Stimulated activated CD4-positive, alpha-beta T cell treated with anti-CD3 and anti-CD28 coated beads, Interleukin-15, amount 100 ng/mL, for 1 hour (primary cell): Measurements from ENCODE around the gene TMEM37.
"Not testable (repeated sequence)": the region's sequence is repeated elsewhere in the genome, so short reads cannot be mapped to it uniquely, and the experiment has no call there.

Experiments
- DNase-seq, 2 donors: peaks; one replicate each; pipeline ENCODE4 v3.0.0-alpha.2; 2020; ENCODE audit warnings: low read depth in 1 of 2, low spot score in 1 of 2

The TMEM37 gene, protein sequence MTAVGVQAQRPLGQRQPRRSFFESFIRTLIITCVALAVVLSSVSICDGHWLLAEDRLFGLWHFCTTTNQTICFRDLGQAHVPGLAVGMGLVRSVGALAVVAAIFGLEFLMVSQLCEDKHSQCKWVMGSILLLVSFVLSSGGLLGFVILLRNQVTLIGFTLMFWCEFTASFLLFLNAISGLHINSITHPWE

DNA sequence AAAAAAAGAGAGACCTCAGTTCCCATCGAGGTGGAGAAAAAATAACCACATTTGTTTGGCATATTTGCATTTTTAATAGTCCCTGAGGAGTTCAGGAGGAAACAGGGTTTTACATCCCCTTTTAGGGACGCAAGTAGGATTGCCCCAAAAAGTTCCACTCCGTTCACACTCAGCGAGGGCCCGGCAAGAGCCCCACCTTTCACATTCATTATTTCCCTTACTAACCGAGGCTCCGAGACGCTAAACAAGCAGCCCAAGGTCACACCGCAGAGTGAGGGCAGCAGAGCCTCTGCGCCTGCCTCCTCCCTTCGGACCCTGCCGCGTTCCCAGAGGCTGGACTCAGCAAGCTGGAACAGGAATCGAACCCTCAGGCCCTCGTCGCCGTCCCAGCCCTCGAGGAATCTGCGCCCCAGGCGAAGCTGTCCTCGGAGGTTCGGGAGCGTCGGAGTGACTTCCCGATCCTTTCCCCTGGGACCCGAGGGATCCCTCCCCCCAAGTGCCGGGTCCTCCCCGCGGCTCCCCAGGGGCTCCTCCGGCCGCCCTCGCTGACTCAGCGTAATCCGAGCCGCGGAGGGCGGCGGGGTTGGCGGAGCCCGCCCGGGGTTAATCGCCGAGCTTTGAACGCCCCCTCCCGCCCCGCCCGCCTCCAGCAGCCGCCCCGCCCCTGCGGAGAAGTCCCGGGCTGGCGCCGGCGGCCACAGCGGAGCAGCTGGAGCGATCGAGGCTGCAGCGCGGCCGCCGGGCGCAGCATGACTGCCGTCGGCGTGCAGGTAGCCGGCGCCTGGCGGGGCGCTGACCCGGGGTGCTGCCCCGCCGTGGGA, at the start of gene TMEM37:
TSS of gene TMEM37 (plus strand) at position 700 of the 821 bp plus-strand sequence. CDS start at position 750, 50 bp downstream.
- no peak for DNase-seq

DNA sequence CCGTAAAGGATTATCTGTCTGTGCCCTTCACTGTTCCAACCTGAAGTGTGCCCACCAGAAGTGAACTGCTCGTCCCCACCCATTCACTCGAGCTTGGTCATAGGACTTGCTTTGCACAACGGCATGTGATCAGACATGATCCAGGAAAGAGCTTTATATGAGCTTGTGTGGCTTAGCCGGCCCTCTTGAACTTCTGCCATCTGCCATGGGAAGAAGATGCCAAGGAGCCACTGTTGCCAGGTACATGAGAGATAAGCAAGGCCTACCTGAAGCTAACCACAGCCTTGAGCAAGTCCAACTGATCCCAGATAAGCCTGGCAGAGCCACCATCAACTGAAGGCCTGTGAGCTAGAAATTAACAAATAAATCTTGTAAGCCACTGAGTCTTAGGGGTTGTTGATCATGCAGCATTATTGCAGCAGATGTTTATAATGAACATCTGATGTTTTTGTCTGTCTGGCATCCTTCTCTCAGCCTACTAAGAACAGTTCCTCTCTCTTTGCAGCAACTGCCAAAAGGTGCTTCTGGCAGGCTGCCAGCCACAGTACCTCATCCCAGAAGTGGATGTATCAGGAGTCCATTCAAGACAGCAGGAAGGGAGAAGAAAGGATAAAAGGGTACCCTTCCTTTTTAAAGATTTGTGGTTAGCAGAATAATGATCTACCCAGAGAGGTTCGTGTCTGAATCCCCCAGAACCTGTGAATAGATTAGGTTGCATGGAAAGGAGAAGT, 48.1 kb upstream of the TMEM37 start:
- DNase-seq = no peak

DNA sequence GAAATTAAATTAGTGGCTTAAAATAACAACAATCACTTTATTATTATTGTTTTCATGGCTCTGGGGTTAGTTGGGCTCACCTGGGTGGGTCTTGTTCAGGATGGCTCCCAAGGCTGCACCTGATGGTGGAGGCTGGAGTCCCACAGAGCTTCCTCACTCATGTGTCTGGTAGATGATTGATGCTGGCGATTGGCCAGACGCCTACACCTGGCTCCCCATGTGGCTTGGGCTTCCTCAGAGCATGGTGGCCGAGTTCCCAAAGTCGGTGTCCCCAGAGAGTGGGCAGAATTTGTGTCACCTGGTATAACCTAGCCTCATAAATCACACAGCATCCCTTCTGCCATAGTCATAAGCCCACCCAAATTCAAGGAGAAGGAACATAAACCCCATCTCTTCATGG, 46.7 kb upstream of the TMEM37 start:
- DNase-seq = no peak

DNA sequence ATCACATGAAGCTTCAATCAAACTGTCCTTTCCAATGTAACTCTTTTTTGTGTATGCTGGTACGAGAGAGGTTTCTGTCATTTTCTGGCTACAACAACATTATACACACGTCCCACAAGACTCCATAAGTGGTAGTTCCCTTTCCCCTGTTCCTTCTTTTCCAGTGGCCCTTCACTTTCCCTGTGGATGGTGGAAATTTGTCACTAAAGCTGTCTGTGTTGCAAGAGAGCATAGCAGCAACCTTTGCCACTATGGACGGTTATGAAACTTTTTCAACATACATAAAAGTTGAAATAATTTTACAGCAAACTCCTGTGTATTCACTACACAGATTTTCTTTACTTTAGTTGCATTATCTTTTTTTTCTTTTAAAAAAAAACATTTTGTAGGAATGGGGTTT, 46.2 kb upstream of the TMEM37 start:
- DNase-seq = no peak

DNA sequence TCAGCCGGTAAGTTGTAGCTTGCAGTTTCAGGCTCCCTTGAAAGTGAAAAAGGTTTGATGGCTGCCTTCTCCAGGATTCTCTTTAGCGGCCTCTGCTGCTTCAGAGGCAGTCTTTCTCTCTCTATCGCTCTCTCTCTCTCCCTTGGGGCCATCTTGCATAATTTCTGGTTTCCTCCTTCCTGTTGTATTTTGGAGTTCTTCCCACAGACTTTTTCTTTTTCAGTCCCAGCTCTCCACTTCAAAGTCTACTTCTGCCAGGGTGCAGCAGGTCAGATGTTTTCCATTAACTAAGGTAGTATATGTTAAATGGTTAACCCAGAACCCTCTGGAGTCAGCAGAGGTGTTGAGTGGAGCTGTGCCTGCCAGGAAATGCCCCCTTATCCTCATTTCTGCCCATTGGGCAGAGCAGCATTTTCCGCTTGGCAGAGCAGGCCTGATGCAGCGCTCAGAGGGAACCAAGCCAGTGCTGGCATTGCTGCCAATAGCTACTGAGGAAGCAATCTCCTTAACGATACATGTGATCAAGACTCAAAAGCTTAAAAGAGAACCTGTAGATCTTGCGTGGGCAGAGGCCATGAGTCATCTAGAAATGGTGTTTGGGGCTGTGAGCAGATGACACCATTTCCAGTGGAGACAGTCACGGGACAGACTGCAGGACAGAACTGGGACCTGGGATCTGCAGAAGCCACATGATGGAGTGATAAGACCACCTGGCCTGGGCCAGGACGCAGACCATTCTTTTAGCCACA, 44.1 kb upstream of the TMEM37 start:
- peak in 1 of 2 donors; percentile 3 for DNase-seq

DNA sequence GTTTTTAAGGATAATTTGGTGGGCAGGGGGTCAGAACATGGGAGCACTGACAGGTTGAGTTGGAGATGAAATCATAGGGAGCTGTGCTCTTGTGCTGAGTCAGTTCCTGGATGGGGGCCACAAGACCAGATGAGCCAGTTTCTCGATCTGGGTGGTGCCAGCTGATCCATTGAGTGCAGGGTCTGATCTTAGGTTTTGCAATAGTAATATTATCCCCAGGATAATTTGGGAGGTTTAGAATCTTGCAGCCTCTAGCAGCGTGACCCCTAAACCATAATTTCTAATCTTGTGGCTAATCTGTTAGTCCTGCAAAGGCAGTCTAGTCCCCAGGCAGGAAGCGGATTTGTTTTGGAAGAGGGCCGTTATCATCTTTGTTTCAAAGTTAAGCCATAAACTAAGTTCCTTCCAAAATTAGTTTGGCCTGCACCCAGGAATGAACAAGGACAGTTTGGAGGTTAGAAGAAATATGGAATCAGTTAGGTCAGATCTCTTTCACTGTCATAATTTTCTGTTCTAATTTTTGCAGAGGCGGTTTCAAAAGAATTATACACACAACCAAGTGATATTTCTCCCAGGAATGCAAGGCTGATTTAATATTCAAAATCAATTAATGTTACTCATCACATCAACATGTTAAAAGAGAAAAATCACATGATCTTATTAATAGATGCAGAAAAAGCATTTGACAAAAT, 41.9 kb upstream of the TMEM37 start:
- DNase-seq = no peak

DNA sequence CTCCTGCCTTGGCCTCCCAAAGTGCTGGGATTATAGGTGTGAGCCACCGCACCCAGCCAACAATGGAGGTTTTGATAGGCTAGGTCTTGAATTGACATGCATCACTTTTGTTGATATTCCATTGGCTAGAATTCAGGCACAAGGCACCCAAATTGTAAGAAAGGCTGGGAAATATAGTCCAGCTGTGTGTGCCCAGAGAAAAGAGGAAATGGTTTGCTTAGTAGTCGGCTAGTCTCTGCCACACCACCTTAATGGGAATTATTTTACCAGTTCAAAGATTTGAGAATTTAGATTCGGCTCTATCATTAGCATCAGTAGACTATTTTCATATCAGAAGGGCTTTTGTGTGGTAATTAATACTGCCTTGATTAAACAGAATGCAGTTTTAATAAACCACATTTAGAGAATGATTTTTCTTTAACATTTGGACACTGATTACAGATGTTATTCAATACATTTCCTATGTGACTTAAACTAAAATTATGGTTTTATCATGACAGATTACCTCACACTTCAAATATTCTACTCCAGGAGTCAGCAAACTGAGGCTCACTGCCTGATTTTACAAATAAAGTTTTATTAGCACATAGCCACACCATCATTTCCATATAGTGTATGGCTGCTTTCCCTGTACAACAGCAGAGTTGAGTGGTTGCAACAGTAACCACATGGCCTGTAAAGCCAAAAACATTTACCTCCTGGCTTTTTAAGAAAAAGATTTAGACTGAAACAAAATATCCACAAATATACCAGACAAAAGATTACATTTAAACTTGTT, 37.5 kb upstream of the TMEM37 start:
- DNase-seq = no peak

DNA sequence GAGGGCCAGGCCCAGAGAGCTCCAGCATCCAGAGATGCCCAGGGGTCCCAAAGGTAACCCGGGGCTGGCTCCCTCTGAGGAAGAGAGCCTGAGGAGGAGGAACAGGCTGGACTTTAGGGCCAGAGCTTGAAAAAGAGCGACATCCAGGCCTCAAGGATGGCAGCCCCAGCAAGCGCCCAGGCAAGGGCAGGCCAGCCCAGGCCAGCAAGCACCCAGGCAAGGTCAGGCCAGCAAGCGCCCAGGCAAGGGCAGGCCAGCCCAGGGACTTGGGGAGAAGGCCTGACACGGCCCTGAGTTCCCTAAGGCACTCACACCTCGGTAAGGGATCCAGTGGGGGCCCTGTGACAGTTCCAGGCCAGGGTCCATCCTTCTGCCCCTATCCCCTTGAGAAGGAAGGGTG, 34.5 kb upstream of the TMEM37 start:
- no peak for DNase-seq

DNA sequence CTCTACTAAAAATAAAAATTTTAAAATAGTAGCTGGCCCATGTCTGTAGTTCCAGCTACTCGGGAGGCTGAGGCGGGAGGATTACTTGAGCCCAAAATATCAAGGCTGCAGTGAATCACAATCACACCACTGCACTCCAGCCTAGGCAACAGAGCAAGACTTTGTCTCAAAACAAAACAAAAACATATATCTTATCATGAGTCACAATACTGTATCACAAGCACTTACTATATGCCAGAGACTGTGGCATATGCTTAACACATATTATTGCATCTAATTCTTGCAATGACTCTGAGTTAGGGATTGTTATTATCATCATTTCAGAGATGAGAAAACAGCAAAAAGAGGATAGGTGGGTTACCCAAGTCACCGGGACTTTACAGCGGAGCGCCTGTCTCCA, 29.5 kb upstream of the TMEM37 start:
- no peak for DNase-seq

DNA sequence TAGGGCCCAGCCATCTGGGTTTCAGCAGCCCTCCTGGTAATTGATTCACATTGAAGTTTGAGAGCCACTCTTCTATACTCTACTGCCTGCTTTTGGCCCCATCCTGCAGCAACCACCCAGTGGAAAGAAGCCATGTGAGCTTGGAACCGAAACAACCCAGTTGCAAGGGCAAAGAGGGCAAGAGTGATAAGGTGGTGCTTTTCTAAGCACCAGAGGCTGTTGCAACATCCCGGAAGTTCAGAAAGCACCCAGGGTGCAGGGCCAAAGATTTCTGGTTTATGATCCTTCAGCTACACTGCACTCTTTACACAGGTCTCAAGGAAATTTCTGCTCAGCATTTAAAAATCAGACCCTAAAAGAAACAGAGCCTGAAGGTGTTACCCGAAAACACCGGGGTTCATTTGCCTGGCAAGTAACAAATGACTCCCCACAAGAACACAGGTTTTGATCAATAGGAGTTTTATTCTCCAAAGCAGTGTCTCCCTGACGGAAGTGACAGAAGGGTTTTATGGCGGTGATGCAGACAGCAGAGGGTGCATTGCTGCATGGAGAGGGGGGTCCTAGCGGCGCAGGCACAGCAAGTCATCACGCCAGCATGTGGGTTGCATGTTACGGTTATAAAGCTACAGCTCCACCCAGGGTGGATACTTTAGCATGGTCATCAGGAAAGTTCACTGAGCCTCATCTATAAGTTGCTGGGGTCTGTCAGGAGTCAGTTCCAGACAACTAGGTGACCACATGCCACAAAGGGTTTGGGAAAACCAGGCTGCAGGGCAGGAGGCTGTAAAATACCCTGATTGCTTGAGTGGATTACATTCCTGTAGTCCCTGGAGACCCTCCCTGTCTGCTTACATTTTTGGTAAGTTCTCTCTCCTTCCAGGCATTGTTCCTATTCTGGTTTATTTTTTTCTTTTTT, 28.8 kb upstream of the TMEM37 start:
- DNase-seq = no peak

DNA sequence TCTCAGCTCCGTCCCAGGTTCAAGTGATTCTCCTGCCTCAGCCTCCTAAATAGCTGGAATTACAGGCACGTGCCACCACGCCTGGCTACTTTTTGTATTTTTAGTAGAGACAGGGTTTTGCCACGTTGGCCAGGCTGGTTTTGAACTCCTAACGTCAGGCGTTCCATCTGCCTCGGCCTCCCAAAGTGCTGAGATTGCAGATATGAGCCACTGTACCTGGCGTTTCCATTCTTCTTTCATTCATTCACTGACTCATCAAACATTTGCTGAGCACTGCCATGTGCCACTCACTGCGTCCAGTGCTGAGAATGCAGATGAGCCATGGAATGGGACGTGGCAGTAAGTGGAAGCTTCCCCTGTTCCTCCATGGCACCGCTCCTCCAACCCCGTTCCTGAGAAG, 28.0 kb upstream of the TMEM37 start:
- DNase-seq = not testable (repeated sequence)

DNA sequence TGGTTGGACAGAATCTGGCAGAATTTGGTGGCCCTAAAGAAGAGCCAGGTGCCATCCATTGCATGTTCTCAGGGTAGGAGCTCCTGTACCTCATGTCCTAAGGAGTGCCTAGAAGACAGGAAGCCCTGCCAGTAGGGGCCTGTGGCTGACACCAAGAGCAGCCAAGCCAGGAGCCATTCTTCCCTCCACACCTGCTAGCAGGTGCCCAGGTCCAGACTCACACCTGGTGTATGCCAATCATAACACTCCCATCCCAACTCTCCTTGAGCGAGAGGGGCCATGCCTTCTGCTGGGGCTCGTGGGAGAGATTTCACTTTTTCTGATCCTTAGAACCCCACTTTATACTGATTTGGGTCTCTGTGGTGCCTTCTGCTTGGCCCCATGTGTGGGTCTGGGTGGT, 26.5 kb upstream of the TMEM37 start:
- DNase-seq = no peak

DNA sequence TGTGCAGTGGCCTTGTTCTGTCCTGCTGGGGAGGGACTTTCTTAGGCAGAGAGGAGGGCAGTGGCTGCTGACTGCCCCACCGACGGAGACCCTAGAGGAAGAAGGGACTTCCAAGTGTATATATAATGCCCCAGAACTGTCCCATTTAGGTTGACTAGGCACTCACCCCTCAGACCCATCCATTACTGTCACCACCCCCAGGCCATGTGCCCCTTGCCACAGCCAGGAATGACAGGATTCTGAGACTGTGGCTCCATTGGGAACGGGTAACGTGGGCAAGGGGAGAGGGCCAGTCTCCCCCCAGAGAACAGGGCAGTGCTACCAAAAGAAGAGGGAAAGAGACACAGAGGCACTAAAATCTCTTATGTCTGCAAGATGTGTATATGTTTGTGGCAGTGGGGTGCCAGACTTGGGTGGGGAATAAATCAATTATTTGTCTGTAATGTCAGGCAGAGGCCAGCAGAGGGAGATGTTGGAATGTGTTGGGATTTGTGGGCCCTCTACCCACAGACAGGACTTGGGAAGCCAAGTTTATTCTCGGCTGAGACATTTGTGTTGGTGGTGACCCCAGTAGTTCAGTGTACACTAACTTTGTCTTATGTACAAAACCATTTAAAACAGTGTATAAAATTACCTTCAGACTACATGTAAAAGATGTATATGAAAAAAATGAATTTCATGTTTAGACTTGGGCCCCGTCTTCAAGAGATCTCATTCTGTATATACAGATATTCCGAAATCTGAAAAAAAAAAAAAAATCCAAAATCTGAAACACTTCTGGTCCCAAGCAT, 24.0 kb upstream of the TMEM37 start:
- no peak for DNase-seq

DNA sequence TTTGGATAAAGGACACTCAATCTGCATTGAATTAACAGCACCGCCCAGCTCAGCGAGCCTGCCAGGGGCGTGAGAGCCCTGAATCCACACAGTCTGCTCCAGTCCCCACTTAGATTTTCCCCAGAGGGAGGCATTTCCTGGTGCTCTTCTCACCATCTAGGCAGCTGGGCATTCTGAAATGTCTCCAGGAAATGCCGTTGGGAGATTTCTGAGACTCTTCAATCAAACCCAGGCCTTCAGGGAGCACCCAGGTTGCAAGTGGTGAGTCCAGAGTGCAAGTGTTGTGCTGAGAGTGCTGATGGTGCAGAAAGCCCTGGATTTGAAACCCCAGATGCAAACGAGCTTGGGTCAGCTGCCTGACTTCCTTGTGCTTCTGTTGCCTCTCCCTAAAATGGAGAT, 23.4 kb upstream of the TMEM37 start:
- DNase-seq = no peak

DNA sequence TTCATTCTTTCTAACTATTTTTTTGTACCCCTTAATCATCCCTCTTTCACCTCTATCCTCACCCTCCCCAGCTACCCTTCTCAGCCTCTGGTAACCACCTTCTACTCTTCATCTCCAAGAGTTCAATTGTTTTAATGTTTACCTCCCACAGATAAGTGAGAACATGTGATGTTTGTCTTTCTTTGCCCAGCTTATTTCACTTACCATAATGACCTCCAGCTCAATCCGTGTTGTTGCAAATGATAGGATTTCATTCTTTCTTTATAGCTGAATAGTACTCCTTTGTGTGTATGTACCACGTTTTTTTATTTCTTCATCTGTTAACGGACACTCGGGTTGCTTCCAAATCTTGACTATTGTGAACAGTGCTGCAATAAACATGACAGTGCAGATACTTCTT, 22.1 kb upstream of the TMEM37 start:
- DNase-seq = no peak

DNA sequence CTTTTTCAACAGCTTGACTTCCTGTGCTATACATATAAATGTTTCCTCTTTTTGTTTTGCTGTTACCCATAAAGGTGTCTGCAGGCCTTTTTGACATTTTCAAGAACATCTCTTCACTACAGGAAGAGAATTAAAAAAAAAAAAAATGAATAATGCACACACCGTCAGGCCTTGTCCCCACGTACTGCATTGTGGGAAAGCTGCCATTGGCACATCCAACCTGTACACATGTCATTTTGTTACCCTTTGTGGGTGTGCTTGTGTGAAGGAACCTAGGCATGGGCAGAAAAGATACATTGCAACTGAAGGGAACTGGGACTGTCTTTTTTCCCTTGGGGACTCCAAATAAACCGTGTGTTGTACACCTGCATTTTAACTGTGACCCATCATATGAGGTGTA, 16.8 kb upstream of the TMEM37 start:
- DNase-seq = no peak

DNA sequence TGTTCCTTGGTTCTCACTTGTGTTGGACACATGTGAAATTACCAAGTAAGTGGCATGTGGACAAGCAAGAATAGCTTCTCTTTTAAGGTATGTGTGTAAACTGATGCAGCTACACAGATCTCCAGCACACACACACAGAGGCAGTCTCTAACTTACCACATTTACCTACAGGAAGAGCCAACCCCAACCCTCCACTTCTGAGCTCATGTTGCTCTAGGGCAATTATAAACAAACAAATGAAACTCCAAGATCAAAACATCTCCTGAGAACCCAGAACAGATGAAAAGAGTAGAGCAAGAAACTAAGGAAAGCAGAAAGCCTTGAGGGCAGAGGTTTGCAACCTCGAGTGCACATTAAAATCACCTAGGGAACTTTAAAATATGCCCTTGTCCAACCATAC, 16.0 kb upstream of the TMEM37 start:
- no peak for DNase-seq

DNA sequence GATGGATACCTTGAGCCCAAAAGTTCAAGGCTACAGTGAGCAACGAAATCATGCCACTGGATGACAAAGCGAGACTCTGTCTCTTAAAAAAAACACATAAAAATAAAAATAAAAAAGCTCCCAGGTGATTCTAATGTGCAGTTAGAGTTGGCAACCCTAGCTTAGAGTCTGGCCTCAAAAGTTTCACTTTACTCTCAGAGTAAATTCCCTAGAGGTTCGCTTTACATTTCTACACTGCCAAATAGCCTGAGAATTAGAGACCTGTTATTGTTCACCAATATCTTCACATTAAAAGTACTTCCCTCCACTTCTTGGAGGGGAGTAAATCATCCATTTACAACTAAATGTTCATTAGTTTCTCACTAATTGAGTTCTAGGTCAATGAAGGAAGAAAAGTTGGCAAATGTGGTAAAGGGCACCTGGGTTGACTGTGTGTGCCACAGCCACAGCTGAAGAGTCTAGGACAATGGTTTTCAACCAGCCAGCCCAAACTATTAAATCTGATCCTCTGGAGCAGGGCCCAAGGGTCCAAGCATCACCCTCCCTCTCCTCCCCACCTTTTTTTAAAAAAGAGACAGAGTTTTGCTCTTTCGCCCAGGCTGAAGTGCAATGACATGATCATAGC, 15.2 kb upstream of the TMEM37 start:
- DNase-seq = no peak
